Spleen (tissue), 11 donors: Measurements from ENCODE around the gene PLPP7. TPM values are rescaled to one million over a fixed set of nuclear protein-coding genes. Genes with fewer than 3 reads are reported as not detected.
A peak's percentile ranks its signal among the peaks of the same experiment; 100 is the strongest.

Experiments used
- DNase-seq: peaks from one replicate; pipeline ENCODE4 v3.0.0-alpha.2; 2020
- H3K27ac ChIP-seq, 8 donors: fragments of 200-600 bp; sonication (generic) in 7 of 8; 1 replicate in 4 of 8; 2 replicates in 4 of 8; pipeline versions ENCODE4 v1.5.0 to v1.8.0; 2016 to 2021; ENCODE audit warnings: inconsistent platforms in 4 of 8, mild to moderate bottlenecking in 4 of 8, moderate library complexity in 1 of 8
- H3K27me3 ChIP-seq, 7 donors: fragments of 200-600 bp; sonication (generic) in 6 of 7; replicated peaks in 1 of 7; 1 replicate in 4 of 7; 2 replicates in 3 of 7; pipeline versions ENCODE4 v1.5.0 to v1.8.0; 2016 to 2021; ENCODE audit warnings: inconsistent platforms in 3 of 7, mild to moderate bottlenecking in 1 of 7
- H3K36me3 ChIP-seq, 6 donors: fragments of 200-600 bp; sonication (generic) in 5 of 6; 1 replicate in 4 of 6; 2 replicates in 2 of 6; pipeline versions ENCODE4 v1.5.0 to v1.8.0; 2016 to 2021; ENCODE audit warnings: inconsistent platforms in 2 of 6
- H3K4me1 ChIP-seq, 6 donors: fragments of 200-600 bp; sonication (generic) in 5 of 6; 1 replicate in 3 of 6; 2 replicates in 3 of 6; pipeline versions ENCODE4 v1.5.0 to v1.8.0; 2016 to 2021; ENCODE audit warnings: inconsistent platforms in 3 of 6
- H3K4me3 ChIP-seq, 8 donors: fragments of 200-600 bp; sonication (generic) in 7 of 8; 1 replicate in 4 of 8; 2 replicates in 4 of 8; pipeline versions ENCODE4 v1.5.0 to v1.8.0; 2016 to 2021; ENCODE audit warnings: inconsistent platforms in 4 of 8, mild to moderate bottlenecking in 4 of 8, moderate library complexity in 2 of 8
- H3K9me3 ChIP-seq, 8 donors: fragments of 200-600 bp; sonication (generic) in 7 of 8; 1 replicate in 4 of 8; 2 replicates in 4 of 8; pipeline versions ENCODE4 v1.5.0 to v1.8.0; 2016 to 2021; ENCODE audit warnings: inconsistent platforms in 4 of 8
- CTCF ChIP-seq, 11 experiments: fragments of 200-600 bp in 7 of 11; fragments of 450-650 bp in 4 of 11; sonication (generic) in 4 of 11; IDR thresholded peaks in 8 of 11; conservative IDR thresholded peaks in 3 of 11; 1 replicate in 7 of 11; 2 replicates in 4 of 11; pipeline versions ENCODE4 v1.4.0 to v1.8.0; 2016 to 2021; ENCODE audit warnings: antibody characterized with exemption in 11 of 11, inconsistent platforms in 4 of 11, mild to moderate bottlenecking in 1 of 11
- POLR2A ChIP-seq, 3 donors: fragments of 450-650 bp; IDR thresholded peaks; one replicate each; pipeline ENCODE4 v1.5.1; 2017; ENCODE audit warnings: antibody characterized with exemption in 3 of 3, mild to moderate bottlenecking in 1 of 3
- POLR2AphosphoS5 ChIP-seq, 3 donors: sonication (generic); formaldehyde crosslinking; IDR thresholded peaks; one replicate each; pipeline ENCODE4 v1.5.1; 2017; ENCODE audit warnings: antibody characterized with exemption in 3 of 3
- WGBS, 5 donors: extraction: QIAGEN DNeasy Blood & Tissue Kit in 3 of 5; methylation state at CpG; one replicate each; pipeline versions ENCODE4 v1.1.5 to v1.1.7; 2013 to 2018; 5-methylcytosine and 5-hydroxymethylcytosine counted together
- intact Hi-C: fragments of 100-400 bp; cut with DNase I; formaldehyde crosslinking; loops from one replicate; pipeline ENCODE4 v1.15.0; 2023; ENCODE audit warnings: low total_unique reads
- polyA plus RNA-seq, 3 donors: library from polyadenylated mRNA; stranded (reverse); fragments of 200-250 nt; gene quantifications; one replicate each; pipeline ENCODE4 v1.2.1, GENCODE V29; 2013
- total RNA-seq, 7 donors: library from RNA; depleted of rRNA in 3 of 7; stranded (reverse); fragments of >200 nt in 3 of 7; fragmentation: NEBNext Ultra II Directional in 4 of 7; extraction: Animal tissue kit (Norgen Biotek cat#: 25700) in 4 of 7; gene quantifications; one replicate each; pipeline versions ENCODE4 v1.1.0 to v1.2.1, GENCODE V29; 2016 to 2021
- donor health status: healthy with polysubstance abuse.
- donor health status: DM: no; HTN: no; CAD: no; lungs with moderate emphysema.
- donor health status: DM: no; HTN: no; CAD: no.
- donor health status: Bipolar disorder and iron deficiency.
- donor health status: healthy.
- donor health status: DM: no; HTN: no; CAD: no.
- donor health status: DM: yes; HTN: yes; CAD: no.

PLPP7 gene
- total and polyA plus RNA-seq, 10 donors, result 1.1 to 3.8 (median 2.7) TPM

GRCh38 chr9:131259432-131259898, 30.1 kb upstream of the PLPP7 start:
- TF ChIP-seq CTCF (IDR thresholded peaks at IDR 0.05 in 8 of 11, conservative IDR thresholded peaks at IDR 0.05 in 3 of 11) (no peak), POLR2AphosphoS5 (IDR thresholded peaks at IDR 0.05) (peak in 1 of 3 donors; percentile 48)
- H3K27me3 ChIP-seq, result no peaks in the 10 kb centered on the region
- H3K36me3 ChIP-seq, result peaks cover 0 to 67% (median 34%) of the 10 kb centered on the region in 6 donors
- H3K27ac ChIP-seq, result peak overlapping the region in 3 of 8 donors; percentile 91 to 95 (median 93)
- H3K4me3 ChIP-seq, result no peak overlapping the region
- intact Hi-C loops, result no loop called here
- H3K4me1 ChIP-seq, result peaks cover 29 to 100% (median 69%) of the 10 kb centered on the region in 6 donors
- peak; percentile 68 for DNase-seq
- 88 to 94% (median 90%) methylated on average over 6 to 12 of the region's 12 CpGs for WGBS, 5 donors
- H3K9me3 ChIP-seq, result no peaks in the 10 kb centered on the region

- Histone ChIP-seq H3K4me3 (no peak overlapping the region), H3K36me3 (peaks cover 0 to 72% (median 34%) of the 10 kb centered on the region in 6 donors), H3K9me3 (no peaks in the 10 kb centered on the region), H3K27me3 (no peaks in the 10 kb centered on the region), H3K27ac (peak overlapping the region in 3 of 8 donors; percentile 91 to 95 (median 93)), H3K4me1 (peaks cover 27 to 100% (median 69%) of the 10 kb centered on the region in 6 donors)
- intact Hi-C loops, result no loop called here
- 91 to 94% (median 93%) methylated on average over 20 of the region's 20 CpGs for WGBS, 5 donors
- DNase-seq, result no peak
- TF ChIP-seq CTCF (IDR thresholded peaks at IDR 0.05 in 8 of 11, conservative IDR thresholded peaks at IDR 0.05 in 3 of 11) (no peak), POLR2A (IDR thresholded peaks at IDR 0.05) (no peak), POLR2AphosphoS5 (IDR thresholded peaks at IDR 0.05) (peak in 1 of 3 donors; percentile 17)
These were observed 29.5 kb upstream of the PLPP7 start for GRCh38 chr9:131259916-131260597.

GRCh38 chr9:131260751-131261452, 28.6 kb upstream of the PLPP7 start:
- Histone ChIP-seq H3K36me3 (peaks cover 0 to 81% (median 34%) of the 10 kb centered on the region in 6 donors), H3K4me3 (no peak overlapping the region), H3K9me3 (no peaks in the 10 kb centered on the region), H3K27ac (peak overlapping the region in 2 of 8 donors; percentile 93 to 96), H3K27me3 (no peaks in the 10 kb centered on the region), H3K4me1 (peaks cover 22 to 100% (median 69%) of the 10 kb centered on the region in 6 donors)
- DNase-seq, result no peak
- peak in 1 of 3 donors; percentile 56 for TF ChIP-seq POLR2AphosphoS5 (IDR thresholded peaks at IDR 0.05)
- no peak for TF ChIP-seq CTCF (IDR thresholded peaks at IDR 0.05 in 8 of 11, conservative IDR thresholded peaks at IDR 0.05 in 3 of 11)
- no peak for TF ChIP-seq POLR2A (IDR thresholded peaks at IDR 0.05)
- intact Hi-C loops, result no loop called here
- WGBS, 5 donors, result 91 to 97% (median 96%) methylated on average over 24 to 33 of the region's 33 CpGs
